ENCODE results near the gene RASAL2.
"Not testable (repeated sequence)": the region's sequence is repeated elsewhere in the genome, so short reads cannot be mapped to it uniquely, and the experiment has no call there.

Gene RASAL2

GRCh38 chr1:178237121-178237520, 143.2 kb downstream of the RASAL2 start:
- Histone ChIP-seq H3K4me3 (ENCODE audit: low read depth, low read length) (no peak overlapping the region), H3K27me3 (ENCODE audit: control insufficient read depth, insufficient read depth, low read length) (no peaks in the 10 kb centered on the region), H3K4me1 (ENCODE audit: control insufficient read depth, insufficient read depth, low read length) (peaks cover 9% of the 10 kb centered on the region; the same call in 1 of the 2 replicates), H3K9me3 (ENCODE audit: control insufficient read depth, insufficient read depth, low read length) (no peaks in the 10 kb centered on the region), H3K9ac (ENCODE audit: low read depth, low read length) (no peak overlapping the region), H3K36me3 (ENCODE audit: control insufficient read depth, insufficient read depth, low read length) (no peaks in the 10 kb centered on the region), H3K27ac (ENCODE audit: low read depth, low read length) (no peak overlapping the region)

GRCh38 chr1:178238722-178239510, 145.0 kb downstream of the RASAL2 start:
- Histone ChIP-seq H3K4me1 (ENCODE audit: control insufficient read depth, insufficient read depth, low read length) (peaks cover 9% of the 10 kb centered on the region), H3K4me3 (ENCODE audit: low read depth, low read length) (no peak overlapping the region), H3K27ac (ENCODE audit: low read depth, low read length) (no peak overlapping the region), H3K36me3 (ENCODE audit: control insufficient read depth, insufficient read depth, low read length) (no peaks in the 10 kb centered on the region), H3K9ac (ENCODE audit: low read depth, low read length) (no peak overlapping the region), H3K9me3 (ENCODE audit: control insufficient read depth, insufficient read depth, low read length) (no peaks in the 10 kb centered on the region), H3K27me3 (ENCODE audit: control insufficient read depth, insufficient read depth, low read length) (no peaks in the 10 kb centered on the region)

DNA sequence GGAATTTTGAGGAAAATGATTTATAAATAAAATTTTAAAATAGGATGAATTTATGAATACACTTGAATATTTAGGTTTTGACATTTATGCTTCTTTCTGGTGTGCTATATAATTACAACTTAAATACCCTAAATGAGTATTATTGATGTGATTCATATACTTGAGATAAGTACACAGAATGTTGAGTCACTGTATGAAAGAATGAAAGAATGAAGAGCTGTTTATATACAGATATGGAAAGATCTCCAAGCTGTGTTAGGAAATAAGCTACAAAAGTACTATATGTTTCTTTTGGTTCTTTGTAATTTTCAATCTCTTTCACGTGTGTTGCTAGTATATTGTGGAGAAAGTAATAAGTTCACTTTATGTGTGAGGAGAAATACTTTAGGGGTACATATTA, 147.2 kb downstream of the RASAL2 start:
- H3K4me1 ChIP-seq (ENCODE audit: control insufficient read depth, insufficient read depth, low read length) = peaks cover 7% of the 10 kb centered on the region
- no peak overlapping the region for H3K27ac ChIP-seq (ENCODE audit: low read depth, low read length)
- no peaks in the 10 kb centered on the region for H3K9me3 ChIP-seq (ENCODE audit: control insufficient read depth, insufficient read depth, low read length)
- no peak overlapping the region for H3K9ac ChIP-seq (ENCODE audit: low read depth, low read length)
- no peaks in the 10 kb centered on the region for H3K36me3 ChIP-seq (ENCODE audit: control insufficient read depth, insufficient read depth, low read length)
- H3K4me3 ChIP-seq (ENCODE audit: low read depth, low read length) = no peak overlapping the region
- H3K27me3 ChIP-seq (ENCODE audit: control insufficient read depth, insufficient read depth, low read length) = no peaks in the 10 kb centered on the region

DNA sequence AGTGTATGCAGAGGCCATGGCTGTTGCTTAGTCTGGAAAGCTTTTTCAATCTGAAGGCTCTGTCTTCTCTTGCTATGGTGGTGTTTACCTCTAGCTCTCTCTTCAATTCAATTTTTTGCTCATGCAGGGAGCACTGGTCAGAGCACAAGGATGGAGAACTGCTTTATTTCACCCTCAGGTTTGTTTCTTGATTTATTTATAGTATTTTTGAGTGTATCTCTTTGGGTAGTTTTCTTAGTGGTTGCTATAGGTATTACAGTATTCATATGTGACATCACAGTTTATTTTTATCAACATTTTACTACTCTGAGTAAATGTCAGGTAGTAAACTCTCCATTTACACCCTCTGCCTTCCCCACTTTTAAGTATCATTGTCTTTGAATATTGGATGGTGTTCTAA, 147.9 kb downstream of the RASAL2 start:
- Histone ChIP-seq H3K4me3 (ENCODE audit: low read depth, low read length) (no peak overlapping the region), H3K4me1 (ENCODE audit: control insufficient read depth, insufficient read depth, low read length) (peaks cover 4% of the 10 kb centered on the region; the same call in 1 of the 2 replicates), H3K27me3 (ENCODE audit: control insufficient read depth, insufficient read depth, low read length) (no peaks in the 10 kb centered on the region), H3K27ac (ENCODE audit: low read depth, low read length) (no peak overlapping the region), H3K9ac (ENCODE audit: low read depth, low read length) (no peak overlapping the region), H3K9me3 (ENCODE audit: control insufficient read depth, insufficient read depth, low read length) (no peaks in the 10 kb centered on the region), H3K36me3 (ENCODE audit: control insufficient read depth, insufficient read depth, low read length) (no peaks in the 10 kb centered on the region)

DNA sequence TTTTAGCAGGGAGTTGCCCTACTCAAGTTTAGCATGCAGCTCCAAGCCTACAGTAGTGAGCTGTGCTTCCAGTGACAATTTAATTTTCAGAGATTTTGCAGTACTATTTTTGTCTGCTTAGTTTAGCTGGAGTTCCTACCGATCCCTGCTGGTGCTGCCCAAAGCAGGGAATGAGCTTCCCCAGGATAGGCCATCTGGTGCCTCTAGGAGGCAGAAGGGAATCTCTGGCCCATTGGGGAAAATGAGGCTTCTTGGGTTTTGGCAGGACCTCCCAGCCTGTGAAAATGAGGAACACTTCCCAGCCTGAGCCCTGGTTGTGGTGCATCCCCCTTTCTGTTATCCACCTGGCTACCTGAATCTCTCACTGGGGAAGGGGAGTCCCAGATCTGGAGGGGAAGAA, 149.2 kb downstream of the RASAL2 start:
- Histone ChIP-seq H3K4me1 (ENCODE audit: control insufficient read depth, insufficient read depth, low read length) (peaks cover 4% of the 10 kb centered on the region; the same call in 1 of the 2 replicates), H3K27me3 (ENCODE audit: control insufficient read depth, insufficient read depth, low read length) (no peaks in the 10 kb centered on the region), H3K9me3 (ENCODE audit: control insufficient read depth, insufficient read depth, low read length) (no peaks in the 10 kb centered on the region; the same call in 1 of the 2 replicates), H3K27ac (ENCODE audit: low read depth, low read length) (no peak overlapping the region), H3K4me3 (ENCODE audit: low read depth, low read length) (no peak overlapping the region), H3K9ac (ENCODE audit: low read depth, low read length) (no peak overlapping the region), H3K36me3 (ENCODE audit: control insufficient read depth, insufficient read depth, low read length) (no peaks in the 10 kb centered on the region)

DNA sequence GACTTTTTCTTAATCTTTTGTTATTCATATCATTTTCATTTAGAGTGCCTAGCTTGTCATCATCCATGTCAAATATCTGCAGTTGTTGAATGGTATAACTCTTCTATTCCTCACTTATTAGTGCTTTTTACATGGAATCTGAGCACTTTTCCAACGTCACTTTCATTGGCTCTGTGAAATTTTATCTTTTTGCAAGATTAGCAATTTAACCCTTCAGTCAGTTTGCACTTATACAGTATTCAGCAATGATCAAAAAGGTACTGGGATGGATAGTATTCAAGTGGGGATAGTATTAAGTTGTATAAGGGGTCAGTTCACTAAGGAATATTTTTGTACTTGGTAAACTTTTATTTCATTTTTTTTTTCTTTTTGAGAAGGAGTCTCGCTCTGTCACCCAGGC, 150.0 kb downstream of the RASAL2 start:
- Histone ChIP-seq H3K9ac (ENCODE audit: low read depth, low read length) (no peak overlapping the region), H3K4me3 (ENCODE audit: low read depth, low read length) (no peak overlapping the region), H3K27me3 (ENCODE audit: control insufficient read depth, insufficient read depth, low read length) (no peaks in the 10 kb centered on the region), H3K4me1 (ENCODE audit: control insufficient read depth, insufficient read depth, low read length) (peaks cover 4% of the 10 kb centered on the region; the same call in 1 of the 2 replicates), H3K9me3 (ENCODE audit: control insufficient read depth, insufficient read depth, low read length) (no peaks in the 10 kb centered on the region; the same call in 1 of the 2 replicates), H3K27ac (ENCODE audit: low read depth, low read length) (no peak overlapping the region), H3K36me3 (ENCODE audit: control insufficient read depth, insufficient read depth, low read length) (no peaks in the 10 kb centered on the region)

GRCh38 chr1:178248284-178248683, 154.4 kb downstream of the RASAL2 start:
- H3K4me1 ChIP-seq (ENCODE audit: control insufficient read depth, insufficient read depth, low read length) = peaks cover 16% of the 10 kb centered on the region
- H3K4me3 ChIP-seq (ENCODE audit: low read depth, low read length); H3K9ac ChIP-seq (ENCODE audit: low read depth, low read length); H3K27ac ChIP-seq (ENCODE audit: low read depth, low read length); H3K36me3 ChIP-seq (ENCODE audit: control insufficient read depth, insufficient read depth, low read length); H3K27me3 ChIP-seq (ENCODE audit: control insufficient read depth, insufficient read depth, low read length); H3K9me3 ChIP-seq (ENCODE audit: control insufficient read depth, insufficient read depth, low read length): not testable (repeated sequence)

GRCh38 chr1:178253581-178253980, 159.7 kb downstream of the RASAL2 start:
- peak overlapping the region; percentile 76 for H3K27ac ChIP-seq (ENCODE audit: low read depth, low read length)
- not testable (repeated sequence) for H3K9ac ChIP-seq (ENCODE audit: low read depth, low read length); H3K27me3 ChIP-seq (ENCODE audit: control insufficient read depth, insufficient read depth, low read length); H3K36me3 ChIP-seq (ENCODE audit: control insufficient read depth, insufficient read depth, low read length); H3K9me3 ChIP-seq (ENCODE audit: control insufficient read depth, insufficient read depth, low read length); H3K4me3 ChIP-seq (ENCODE audit: low read depth, low read length)
- peaks cover 46% of the 10 kb centered on the region for H3K4me1 ChIP-seq (ENCODE audit: control insufficient read depth, insufficient read depth, low read length)

GRCh38 chr1:178254433-178254832, 160.5 kb downstream of the RASAL2 start:
- H3K4me3 ChIP-seq (ENCODE audit: low read depth, low read length) = peak overlapping the region; percentile 29; the same call in 1 of the 2 replicates
- H3K9me3 ChIP-seq (ENCODE audit: control insufficient read depth, insufficient read depth, low read length) = no peaks in the 10 kb centered on the region
- H3K4me1 ChIP-seq (ENCODE audit: control insufficient read depth, insufficient read depth, low read length) = peaks cover 46% of the 10 kb centered on the region
- H3K27ac ChIP-seq (ENCODE audit: low read depth, low read length) = peak overlapping the region; percentile 76
- H3K27me3 ChIP-seq (ENCODE audit: control insufficient read depth, insufficient read depth, low read length) = no peaks in the 10 kb centered on the region
- H3K9ac ChIP-seq (ENCODE audit: low read depth, low read length) = peak overlapping the region; percentile 22; the same call in 1 of the 2 replicates
- no peaks in the 10 kb centered on the region for H3K36me3 ChIP-seq (ENCODE audit: control insufficient read depth, insufficient read depth, low read length)

DNA sequence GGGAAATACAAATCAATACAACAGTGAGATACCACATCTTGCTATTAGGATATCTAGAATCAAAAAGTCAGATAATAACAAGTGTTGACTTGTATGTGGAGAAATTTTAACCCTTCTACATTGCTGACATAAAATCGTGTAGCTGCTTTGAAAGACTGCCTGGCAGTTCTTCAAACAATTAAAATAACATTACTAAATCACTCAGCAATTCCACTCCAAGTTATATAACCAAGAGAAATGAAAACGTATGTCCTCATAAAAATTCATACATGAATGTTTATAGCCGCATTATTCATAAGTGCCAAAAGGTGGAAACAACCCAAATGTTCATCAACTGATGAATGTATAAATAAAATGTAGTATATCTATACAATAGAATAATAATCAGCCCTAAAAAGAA, 164.6 kb downstream of the RASAL2 start:
- Histone ChIP-seq H3K4me3 (ENCODE audit: low read depth, low read length) (no peak overlapping the region), H3K9ac (ENCODE audit: low read depth, low read length) (no peak overlapping the region), H3K9me3 (ENCODE audit: control insufficient read depth, insufficient read depth, low read length) (no peaks in the 10 kb centered on the region), H3K4me1 (ENCODE audit: control insufficient read depth, insufficient read depth, low read length) (peaks cover 51% of the 10 kb centered on the region), H3K27me3 (ENCODE audit: control insufficient read depth, insufficient read depth, low read length) (no peaks in the 10 kb centered on the region), H3K27ac (ENCODE audit: low read depth, low read length) (no peak overlapping the region), H3K36me3 (ENCODE audit: control insufficient read depth, insufficient read depth, low read length) (no peaks in the 10 kb centered on the region)

DNA sequence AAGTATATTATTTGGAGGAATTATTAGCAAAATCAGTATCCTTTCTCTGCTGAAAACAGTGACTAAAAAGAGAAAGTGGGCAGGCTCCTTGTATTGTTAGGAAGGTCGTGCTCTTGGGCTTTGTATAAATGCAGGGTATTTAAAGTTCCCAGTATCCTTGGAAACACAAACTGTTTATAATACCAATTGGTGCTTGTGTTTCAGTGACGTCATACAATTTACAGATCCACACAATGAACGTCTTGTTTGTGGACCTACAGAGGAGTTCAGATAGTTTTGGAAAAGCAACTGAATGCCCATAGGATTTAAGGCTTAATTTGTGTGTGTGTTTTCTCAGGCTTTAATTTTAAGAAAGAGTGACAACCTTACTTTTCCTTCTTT, 168.2 kb downstream of the RASAL2 start:
- Histone ChIP-seq H3K27ac (ENCODE audit: low read depth, low read length) (peak overlapping the region; percentile 74), H3K27me3 (ENCODE audit: control insufficient read depth, insufficient read depth, low read length) (no peaks in the 10 kb centered on the region), H3K4me3 (ENCODE audit: low read depth, low read length) (no peak overlapping the region), H3K36me3 (ENCODE audit: control insufficient read depth, insufficient read depth, low read length) (no peaks in the 10 kb centered on the region), H3K9ac (ENCODE audit: low read depth, low read length) (no peak overlapping the region), H3K4me1 (ENCODE audit: control insufficient read depth, insufficient read depth, low read length) (peaks cover 54% of the 10 kb centered on the region), H3K9me3 (ENCODE audit: control insufficient read depth, insufficient read depth, low read length) (no peaks in the 10 kb centered on the region)
